Fibroblast of skin of left quadriceps (primary cell): Measurements from ENCODE around the gene NNMT.

ENCODE experiments used
- DNase-seq, 2 experiments: peaks; one replicate each; pipeline ENCODE4 v3.0.0-alpha.2; 2013; ENCODE audit warnings: low read depth in 2 of 2

NNMT gene

DNA sequence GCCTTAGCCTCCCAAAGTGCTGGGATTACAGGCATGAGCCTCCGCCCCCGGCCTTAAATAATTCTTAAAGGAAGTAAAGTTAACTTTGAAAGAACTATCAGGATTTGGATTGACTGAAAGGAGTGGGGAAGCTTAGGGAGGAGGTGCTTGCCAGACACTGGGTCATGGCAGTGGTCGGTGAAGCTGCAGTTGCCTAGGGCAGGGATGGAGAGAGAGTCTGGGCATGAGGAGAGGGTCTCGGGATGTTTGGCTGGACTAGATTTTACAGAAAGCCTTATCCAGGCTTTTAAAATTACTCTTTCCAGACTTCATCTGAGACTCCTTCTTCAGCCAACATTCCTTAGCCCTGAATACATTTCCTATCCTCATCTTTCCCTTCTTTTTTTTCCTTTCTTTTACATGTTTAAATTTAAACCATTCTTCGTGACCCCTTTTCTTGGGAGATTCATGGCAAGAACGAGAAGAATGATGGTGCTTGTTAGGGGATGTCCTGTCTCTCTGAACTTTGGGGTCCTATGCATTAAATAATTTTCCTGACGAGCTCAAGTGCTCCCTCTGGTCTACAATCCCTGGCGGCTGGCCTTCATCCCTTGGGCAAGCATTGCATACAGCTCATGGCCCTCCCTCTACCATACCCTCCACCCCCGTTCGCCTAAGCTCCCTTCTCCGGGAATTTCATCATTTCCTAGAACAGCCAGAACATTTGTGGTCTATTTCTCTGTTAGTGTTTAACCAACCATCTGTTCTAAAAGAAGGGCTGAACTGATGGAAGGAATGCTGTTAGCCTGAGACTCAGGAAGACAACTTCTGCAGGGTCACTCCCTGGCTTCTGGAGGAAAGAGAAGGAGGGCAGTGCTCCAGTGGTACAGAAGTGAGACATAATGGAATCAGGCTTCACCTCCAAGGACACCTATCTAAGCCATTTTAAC is at the start of gene NNMT:
TSS of gene NNMT (plus strand) at position 724 of the 929 bp plus-strand sequence. CDS start at position 882, 158 bp downstream.
- DNase-seq, result peak; percentile 99

DNA sequence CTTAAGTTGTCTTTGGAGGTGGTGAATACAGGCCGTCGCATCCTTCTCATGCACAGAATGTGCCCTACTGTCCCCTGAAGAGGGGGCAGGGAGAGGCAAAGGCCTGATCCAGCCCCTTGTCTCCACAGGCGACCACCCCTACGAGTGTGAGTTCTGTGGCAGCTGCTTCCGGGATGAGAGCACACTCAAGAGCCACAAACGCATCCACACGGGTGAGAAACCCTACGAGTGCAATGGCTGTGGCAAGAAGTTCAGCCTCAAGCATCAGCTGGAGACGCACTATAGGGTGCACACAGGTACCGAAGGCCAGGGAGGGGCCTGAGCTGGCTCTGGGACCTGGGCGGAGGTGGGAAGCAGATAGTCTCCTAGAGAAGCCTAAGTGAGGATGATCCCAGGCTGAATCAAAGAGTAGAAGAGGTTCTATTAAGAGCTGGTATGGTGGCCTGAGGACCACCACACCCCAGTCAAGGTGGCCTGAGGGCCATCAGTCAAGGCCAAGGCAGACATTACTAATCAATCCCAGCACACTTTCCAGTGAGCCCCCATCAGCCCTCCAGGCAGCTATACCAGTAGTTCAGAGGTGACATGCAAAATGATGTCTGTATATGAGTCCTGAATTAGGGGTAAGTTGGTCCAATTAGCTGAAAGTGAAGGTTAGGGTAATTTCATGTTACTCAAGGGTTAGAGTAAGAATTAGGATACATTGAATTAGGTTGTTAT is 49.0 kb upstream of the NNMT start:
- no peak for DNase-seq

DNA sequence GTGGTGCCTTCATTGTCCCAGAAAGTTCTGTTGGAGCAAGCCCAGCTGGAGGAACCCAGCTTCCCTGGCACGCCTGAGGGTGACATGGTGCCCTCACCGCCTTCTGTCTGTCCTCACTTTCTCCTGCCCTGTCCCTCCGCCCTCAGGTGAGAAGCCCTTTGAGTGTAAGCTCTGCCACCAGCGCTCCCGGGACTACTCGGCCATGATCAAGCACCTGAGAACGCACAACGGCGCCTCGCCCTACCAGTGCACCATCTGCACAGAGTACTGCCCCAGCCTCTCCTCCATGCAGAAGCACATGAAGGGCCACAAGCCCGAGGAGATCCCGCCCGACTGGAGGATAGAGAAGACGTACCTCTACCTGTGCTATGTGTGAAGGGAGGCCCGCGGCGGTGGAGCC is 46.0 kb upstream of the NNMT start:
- DNase-seq, result no peak

DNA sequence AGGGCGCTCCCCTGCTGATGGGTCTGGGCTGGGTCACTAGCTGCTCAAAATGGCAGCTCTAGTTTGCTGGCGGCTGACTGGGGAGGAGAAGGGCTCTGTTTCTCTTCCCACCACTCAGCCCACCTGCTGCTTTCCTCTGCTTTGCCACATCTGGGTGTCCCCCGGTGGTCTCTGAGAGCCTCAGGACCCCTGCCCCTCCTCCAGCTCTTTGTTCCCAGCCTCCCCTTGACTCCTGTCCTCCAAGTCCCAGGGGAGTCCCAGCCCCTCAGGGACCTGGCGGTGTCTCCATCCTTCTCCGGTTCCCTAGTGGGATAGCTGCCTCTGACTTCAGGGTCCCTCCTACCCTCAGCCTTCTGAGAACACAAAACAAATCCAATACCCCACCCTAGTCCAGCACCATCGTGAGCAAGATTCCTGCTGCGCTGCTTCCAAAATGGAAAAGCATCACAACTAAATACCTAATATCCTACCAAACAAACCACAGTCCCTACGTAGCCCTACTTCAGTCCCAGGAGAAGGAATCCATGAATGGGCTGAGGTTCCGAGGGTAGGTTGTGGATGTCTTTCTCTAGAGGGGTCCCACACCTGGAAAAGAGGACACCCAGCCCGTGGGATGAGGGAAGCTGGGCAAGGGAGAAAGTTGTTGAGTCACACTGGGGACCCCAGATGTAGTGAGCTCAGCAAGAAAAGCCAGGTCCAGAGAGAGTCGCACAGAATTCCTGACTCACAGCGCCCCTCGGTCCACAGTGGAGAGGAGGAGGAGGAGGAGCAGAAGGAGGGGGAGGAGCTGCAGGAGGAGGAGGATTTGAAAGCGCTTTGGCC is 45.0 kb upstream of the NNMT start:
- DNase-seq, result no peak

DNA sequence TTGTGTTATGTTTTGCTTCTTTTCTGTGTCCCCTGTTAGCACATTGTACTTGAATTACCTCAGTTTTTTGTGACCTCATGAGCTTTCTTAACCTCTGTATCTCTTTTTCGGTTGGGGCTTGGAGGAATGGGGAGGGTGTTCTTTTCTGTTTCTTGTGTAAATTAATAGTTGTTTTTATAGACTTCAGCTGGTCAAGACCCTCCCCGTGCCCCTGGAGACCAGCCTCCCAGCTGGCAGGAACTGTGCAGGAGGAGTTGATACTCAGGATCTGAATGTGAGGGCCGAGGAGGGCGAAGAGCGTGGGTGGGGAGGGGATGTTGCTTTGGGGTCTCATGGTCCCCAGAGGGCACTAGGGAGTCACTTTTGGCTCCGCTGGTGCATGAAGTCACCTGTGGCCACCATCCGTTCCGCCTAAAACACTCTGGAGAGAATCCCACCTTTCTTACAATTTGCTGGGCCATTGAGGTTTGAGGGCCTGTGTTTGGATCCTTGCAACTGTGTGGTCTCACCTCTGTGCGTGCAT is 44.3 kb upstream of the NNMT start:
- DNase-seq, result no peak

DNA sequence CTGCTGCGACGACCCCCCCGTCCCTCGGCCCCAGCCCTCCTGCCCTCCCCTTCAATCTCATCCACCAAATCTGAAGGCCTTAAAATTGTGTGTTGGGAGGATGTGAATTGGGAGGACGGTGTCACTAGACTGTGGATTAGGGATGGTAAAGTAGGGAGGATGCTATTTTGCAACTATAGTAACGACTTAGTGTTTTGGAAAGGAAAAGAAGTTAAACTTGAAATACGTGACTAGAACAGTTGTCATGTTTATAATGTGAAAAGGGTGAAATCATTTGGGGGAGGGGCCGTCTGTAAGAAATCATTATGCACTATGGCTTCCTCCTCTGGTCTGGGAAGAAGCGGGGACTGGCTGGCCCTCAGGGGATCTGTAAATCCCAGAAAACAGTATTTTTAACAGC is 43.4 kb upstream of the NNMT start:
- DNase-seq, result no peak

DNA sequence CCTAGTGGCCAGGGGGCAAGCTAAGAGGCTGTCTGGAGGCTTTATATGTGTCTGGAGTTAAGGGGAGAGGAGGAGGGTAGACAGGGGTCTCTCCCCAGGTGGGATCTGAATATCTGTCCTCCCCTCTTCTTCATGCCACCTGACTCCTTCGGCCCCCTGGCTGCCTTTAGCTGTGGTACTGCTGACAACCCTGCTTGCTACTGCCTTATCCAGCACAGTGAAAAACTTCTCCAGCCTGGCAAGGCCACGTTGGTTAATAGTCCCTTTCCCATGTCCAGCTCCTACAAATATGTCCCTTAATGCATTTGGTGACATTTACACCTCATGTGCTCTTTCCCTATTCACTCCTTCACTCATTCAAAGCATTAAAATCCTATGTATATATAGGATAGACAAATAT is 42.4 kb upstream of the NNMT start:
- DNase-seq, result no peak

DNA sequence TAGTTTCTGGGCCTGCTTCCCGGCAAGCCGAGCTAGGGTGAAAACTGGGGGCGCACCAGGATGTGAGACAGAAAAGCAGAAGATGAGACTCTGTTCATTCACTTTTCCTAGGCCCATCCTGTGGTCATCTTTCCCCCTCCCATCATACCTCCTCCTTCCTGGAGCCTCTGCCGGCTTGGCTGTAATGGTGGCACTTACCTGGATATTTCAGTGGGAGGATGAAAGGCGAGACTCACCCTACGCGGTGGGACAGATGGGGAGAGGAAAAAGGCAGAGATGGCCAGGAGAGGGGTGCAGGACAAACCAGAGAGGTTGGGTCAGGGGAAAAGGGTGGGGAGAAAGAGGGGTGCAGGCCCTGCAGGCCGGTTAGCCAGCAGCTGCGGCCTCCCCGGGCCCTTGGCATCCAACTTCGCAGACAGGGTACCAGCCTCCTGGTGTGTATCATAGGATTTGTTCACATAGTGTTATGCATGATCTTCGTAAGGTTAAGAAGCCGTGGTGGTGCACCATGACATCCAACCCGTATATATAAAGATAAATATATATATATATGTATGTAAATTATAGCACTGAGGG is 41.5 kb upstream of the NNMT start:
- DNase-seq, result no peak

DNA sequence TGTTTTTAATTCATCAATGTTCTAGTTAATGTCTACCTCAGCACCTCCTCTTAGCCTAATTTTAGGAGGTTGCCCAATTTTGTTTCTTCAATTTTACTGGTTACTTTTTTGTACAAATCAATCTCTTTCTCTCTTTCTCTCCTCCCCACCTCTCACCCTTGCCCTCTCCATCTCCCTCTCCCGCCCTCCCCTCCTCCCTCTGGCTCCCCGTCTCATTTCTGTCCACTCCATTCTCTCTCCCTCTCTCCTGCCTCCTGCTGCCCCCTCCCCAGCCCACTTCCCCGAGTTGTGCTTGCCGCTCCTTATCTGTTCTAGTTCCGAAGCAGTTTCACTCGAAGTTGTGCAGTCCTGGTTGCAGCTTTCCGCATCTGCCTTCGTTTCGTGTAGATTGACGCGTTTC is 40.9 kb upstream of the NNMT start:
- no peak for DNase-seq

DNA sequence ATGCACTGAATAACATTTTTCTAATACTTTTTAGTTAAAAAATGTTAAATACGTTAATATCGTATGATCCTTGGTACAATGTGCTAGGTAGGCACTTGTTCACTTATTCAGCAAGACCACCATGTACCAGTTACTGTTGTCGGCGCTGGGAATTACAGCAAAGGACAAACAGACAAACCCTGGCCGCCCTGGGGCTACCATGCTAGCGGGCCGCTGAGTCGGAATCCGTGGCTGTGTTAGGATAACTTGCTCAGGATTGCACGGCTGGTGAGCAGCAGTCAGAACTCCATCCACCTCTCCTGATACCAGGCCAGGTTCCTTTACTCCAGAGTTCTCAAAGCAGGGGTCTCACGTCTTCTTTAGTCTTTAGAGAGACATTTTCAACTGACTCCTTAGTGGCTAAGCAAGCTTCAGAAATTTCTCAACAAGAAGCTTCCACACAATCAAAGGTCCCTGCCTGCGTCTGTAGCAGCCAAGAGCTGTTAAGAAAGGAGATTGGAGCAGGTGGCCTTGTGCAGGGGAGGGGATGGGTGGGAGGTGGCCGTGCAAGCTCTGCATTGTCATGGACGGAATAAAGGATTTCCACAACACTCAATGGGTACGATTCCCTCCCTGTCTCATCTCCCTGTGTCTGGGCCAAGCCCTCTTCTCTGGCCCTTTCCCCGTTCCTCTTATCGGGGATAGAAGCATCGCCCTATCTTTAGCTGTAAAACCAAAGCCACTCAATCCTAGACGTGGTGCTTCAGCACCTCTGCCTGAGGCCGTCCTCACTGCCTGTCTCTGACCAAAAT is 39.8 kb upstream of the NNMT start:
- DNase-seq, result no peak

DNA sequence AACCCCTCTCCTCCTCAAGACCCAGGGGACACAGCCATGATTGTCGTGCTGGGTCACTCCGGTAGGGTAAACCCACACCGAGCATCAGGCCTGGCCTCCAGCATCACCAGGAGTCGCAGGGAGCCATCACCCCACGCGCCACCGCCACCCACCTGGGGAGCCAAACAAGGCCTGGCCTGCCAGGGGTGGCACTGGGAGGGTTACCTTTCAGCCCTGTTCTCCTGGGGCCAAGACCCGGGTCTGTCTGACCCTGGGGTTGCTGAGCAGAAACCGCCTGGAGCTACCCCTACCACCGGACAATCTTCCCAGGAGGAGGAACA is 39.3 kb upstream of the NNMT start:
- no peak for DNase-seq

DNA sequence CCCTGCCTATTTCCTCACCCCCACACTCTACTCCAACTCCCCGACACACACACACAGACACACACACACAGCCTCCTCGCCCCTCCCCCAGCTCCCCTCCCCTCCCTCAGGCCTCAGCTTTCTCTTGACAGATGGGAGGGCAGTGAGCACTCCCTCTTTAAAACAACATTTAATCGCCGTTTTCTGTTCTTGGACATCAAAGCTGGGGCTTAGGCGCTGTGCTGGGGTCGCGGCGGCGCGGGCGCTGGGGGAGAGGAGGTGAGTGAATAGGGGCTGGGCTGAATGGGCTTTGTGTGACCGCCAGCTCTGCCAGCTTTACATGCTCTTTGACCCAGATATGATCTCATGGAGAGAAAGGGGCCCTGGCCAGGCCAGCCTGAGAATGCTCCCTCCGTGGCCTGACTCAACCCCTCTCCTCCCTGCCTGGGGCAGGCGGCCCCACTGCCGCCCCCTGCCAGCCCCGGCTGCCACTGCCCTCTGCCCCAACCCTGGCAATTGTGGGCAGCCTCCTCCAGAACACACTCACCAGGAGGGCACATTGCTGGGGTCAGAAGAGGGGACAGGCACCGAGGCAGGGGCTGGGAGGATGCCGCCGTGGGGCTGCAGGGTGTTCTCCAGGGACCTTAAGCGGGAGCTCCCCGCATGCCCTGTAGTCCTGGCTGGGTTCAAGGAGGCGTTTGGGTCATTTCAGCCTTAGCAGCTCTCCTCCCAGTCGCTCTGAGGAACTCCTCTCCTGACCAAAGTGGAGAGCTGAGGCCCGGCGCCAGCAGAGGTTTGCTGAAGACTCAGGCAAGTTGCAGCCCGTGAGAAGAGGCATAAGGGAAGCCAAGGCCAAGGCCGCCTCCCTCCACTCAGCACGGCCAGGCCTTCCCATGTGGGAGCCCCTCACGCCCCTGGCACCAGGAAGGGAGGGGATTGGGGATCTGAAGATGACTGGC is 38.3 kb upstream of the NNMT start:
- no peak for DNase-seq

DNA sequence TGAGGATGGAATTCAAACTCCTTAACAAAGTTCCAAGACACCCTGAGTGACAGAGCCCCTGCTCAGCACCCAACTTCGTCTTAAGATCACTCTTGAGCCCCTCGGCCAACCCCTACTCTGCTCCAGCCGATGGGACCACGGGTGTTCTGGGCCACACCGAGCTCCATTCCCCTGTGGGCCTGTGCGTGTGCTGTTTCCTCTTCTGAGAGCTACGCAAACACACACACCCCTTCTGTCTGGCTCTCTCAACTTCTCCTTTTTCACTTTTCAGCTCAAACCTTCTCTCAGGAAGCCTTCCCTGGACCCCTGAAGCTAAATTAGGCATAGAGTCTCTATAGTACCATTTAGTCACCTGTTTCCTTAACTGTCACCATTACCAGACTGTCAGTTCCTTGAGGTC is 37.5 kb upstream of the NNMT start:
- DNase-seq, result no peak

DNA sequence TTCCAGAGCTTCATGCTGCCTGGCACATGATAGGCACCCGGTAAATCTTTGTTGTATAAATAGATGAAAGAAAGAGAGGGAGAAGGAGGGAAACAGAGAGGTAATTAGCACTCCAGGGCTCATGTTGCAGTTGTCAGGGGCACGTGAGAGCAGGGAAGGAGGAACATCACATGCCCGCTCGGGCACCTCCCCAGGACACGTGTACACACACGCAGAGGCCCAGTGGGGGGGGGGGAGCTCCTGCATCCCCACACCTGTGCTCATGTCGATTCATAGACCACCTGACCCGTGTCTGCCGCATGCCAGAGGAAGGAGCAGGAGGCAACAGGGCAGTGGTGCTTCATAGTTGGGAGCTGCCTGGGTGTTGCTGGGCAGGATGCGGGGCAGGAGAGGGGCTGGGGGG is 37.1 kb upstream of the NNMT start:
- DNase-seq, result no peak

DNA sequence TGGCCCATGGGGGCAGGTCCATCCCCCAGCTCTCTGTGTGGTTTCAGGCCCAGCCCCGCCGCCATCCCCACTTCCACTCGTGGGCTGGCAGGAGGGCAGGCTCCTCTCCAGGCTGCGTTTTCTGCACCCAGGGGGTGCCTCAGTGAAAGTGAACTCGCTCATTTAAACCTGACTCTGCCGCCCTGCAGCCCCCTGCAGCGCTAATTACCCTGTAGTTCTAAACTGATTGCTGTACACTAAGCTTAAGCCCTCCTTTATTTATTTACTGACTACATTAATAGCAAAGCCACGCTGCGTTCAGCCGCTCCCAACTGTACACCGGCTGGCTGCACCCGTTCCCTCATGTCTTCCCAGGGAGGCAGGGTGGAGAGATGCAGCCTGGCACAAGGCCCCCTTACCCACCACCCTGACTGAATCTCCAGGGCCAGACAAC is 36.6 kb upstream of the NNMT start:
- DNase-seq, result no peak

DNA sequence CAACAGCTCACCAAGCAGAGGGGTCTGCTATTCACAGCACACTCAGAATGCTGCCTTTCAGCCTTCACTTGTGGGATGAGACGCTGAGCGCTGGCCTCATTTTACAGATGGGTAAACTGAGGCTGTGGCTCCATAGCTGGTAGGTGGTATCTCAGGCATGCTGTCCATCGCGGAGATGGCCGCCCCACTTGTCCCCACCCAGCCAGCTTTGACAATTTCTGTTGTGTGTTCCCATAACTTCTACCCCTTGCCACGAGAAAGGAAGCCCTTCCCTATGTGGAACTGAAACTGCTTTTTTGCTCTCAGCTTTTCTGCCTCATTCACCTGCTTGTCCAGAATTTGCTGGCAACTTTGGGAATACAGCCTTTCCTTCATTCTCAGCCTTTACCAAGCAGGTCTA is 36.1 kb upstream of the NNMT start:
- no peak for DNase-seq

DNA sequence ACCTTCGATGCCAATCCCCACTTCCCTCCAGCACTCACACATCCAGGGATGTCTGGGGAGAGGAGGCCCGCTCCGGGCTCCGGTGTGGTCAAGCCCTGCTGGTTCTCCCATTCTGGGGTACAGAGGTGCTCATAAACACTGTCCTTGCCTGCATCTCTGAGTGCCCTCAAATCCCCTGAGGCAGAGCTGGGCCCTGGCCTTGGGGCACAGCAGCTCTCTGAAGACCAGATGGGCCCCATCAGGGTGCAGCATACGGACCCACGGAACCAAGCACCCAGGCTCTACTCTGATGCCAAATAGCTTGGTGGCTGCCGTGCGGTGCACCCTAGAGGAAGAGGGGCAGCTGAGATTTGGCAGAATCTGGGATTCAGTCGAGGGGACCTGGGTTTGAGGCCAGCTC is 35.7 kb upstream of the NNMT start:
- no peak for DNase-seq

DNA sequence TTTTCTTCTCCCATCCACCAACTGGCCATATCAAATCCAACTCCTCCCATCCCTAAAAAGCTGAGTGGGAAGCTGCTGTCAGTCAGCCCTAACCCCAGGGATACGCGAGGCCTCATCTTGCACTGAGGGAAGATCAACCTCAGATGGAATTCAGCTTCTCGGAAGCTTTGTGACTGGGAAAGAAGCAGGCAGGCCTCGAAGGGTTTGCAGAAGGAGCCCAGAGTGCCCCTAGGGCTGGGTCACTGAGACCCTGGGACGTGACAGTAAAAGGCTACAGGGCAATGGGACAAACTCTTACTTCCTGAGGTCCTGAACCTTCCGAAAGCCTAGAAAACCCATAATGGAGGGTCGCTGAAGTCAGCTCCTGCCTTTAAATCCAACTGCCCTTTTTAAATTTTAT is 34.4 kb upstream of the NNMT start:
- no peak for DNase-seq

DNA sequence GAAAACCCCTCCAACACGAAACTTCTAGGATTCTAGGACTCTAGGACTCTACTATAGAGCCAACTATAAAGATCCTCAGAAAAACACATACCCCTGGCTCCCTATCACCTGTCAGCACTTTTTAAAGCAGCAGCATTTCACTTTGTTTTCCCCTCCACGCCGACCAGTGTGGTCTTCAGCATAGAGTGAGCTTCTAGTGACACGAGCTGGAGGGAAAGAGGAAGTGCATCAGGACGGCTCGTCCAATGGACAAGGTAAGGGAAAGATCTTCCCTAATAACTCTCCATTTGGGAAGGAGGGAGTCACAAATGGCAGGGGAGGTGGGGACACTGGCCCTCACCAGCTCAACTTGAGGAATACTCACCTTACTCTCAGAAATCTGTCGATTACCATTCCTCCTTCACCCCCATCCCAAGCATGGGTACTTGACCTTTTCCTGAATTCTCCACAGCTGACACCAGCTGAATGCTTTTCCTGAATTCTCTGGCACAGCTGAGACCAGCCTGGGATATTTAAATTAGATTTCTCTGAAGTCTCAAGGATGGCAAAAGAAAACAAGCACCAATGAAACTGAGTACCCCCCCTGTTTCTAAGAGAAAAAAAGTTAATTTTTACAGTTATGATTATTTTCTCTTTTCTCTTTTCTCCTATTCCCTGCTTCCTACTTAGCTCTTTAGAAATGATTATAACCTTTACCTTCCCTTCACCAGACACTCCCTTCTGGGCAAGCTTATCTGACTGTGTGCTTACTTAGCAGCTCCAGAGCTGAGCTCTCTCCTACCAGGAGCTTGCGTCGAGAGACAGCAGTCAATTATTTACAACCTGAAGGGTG is 33.3 kb upstream of the NNMT start:
- peak in 1 of 2 experiments; percentile 25 for DNase-seq
